Stimulated activated naive CD8-positive, alpha-beta T cell treated with anti-CD3 and anti-CD28 coated beads, Interleukin-15, Interleukin-2, amounts not matched to agents 100 ng/mL and 50 ng/mL, for 24 hours (primary cell): ENCODE measurements around the gene CETP.
"Not testable (repeated sequence)": the region's sequence is repeated elsewhere in the genome, so short reads cannot be mapped to it uniquely, and the experiment has no call there.

Source experiments
- H3K27ac Mint-ChIP-seq: one replicate; pipeline ENCODE4 v1.8.0; 2021; ENCODE audit warnings: mild to moderate bottlenecking, mixed read lengths
- H3K27me3 Mint-ChIP-seq: one replicate; pipeline ENCODE4 v1.8.0; 2021; ENCODE audit warnings: mixed read lengths
- H3K36me3 Mint-ChIP-seq: one replicate; pipeline ENCODE4 v1.8.0; 2021; ENCODE audit warnings: low read depth, mixed read lengths
- H3K4me1 Mint-ChIP-seq: one replicate; pipeline ENCODE4 v1.8.0; 2021; ENCODE audit warnings: low read depth, mixed read lengths
- H3K4me3 Mint-ChIP-seq: one replicate; pipeline ENCODE4 v1.8.0; 2021; ENCODE audit warnings: mild to moderate bottlenecking, mixed read lengths
- H3K9me3 Mint-ChIP-seq: one replicate; pipeline ENCODE4 v1.8.0; 2021; ENCODE audit warnings: mixed read lengths

Gene CETP

GRCh38 chr16:56977823-56978430 is 16.2 kb downstream of the CETP start:
- peak overlapping the region; percentile 7 for H3K27ac Mint-ChIP-seq
- H3K36me3 Mint-ChIP-seq = peaks cover 26% of the 10 kb centered on the region
- H3K4me3 Mint-ChIP-seq = no peak overlapping the region
- H3K27me3 Mint-ChIP-seq = no peaks in the 10 kb centered on the region
- H3K4me1 Mint-ChIP-seq = peaks cover 73% of the 10 kb centered on the region
- no peaks in the 10 kb centered on the region for H3K9me3 Mint-ChIP-seq

GRCh38 chr16:56980201-56980535 is 18.4 kb downstream of the CETP start:
- Mint-ChIP-seq H3K4me3 (no peak overlapping the region), H3K27ac (no peak overlapping the region), H3K9me3 (no peaks in the 10 kb centered on the region), H3K27me3 (no peaks in the 10 kb centered on the region), H3K36me3 (peaks cover 35% of the 10 kb centered on the region), H3K4me1 (peaks cover 76% of the 10 kb centered on the region)

GRCh38 chr16:56980792-56981724 is 19.3 kb downstream of the CETP start:
- Mint-ChIP-seq H3K27me3 (no peaks in the 10 kb centered on the region), H3K27ac (peak overlapping the region; percentile 59), H3K4me3 (no peak overlapping the region), H3K36me3 (peaks cover 41% of the 10 kb centered on the region), H3K4me1 (peaks cover 77% of the 10 kb centered on the region), H3K9me3 (no peaks in the 10 kb centered on the region)

- Mint-ChIP-seq H3K4me1 (peaks cover 78% of the 10 kb centered on the region), H3K9me3 (no peaks in the 10 kb centered on the region), H3K4me3 (no peak overlapping the region), H3K27me3 (no peaks in the 10 kb centered on the region), H3K36me3 (peaks cover 40% of the 10 kb centered on the region), H3K27ac (peak overlapping the region; percentile 59)
Observed at GRCh38 chr16:56981729-56982271, 20.1 kb downstream of the CETP start.

- no peaks in the 10 kb centered on the region for H3K27me3 Mint-ChIP-seq
- peak overlapping the region; percentile 43 for H3K27ac Mint-ChIP-seq
- no peak overlapping the region for H3K4me3 Mint-ChIP-seq
- no peaks in the 10 kb centered on the region for H3K9me3 Mint-ChIP-seq
- H3K4me1 Mint-ChIP-seq = peaks cover 82% of the 10 kb centered on the region
- peaks cover 47% of the 10 kb centered on the region for H3K36me3 Mint-ChIP-seq
Observed at GRCh38 chr16:56982695-56983094, 20.9 kb downstream of the CETP start.

- Mint-ChIP-seq H3K27ac (no peak overlapping the region), H3K9me3 (no peaks in the 10 kb centered on the region), H3K27me3 (no peaks in the 10 kb centered on the region), H3K36me3 (peaks cover 52% of the 10 kb centered on the region), H3K4me3 (no peak overlapping the region), H3K4me1 (peaks cover 87% of the 10 kb centered on the region)
Observed at GRCh38 chr16:56983211-56983751, 21.5 kb downstream of the CETP start.

GRCh38 chr16:56984639-56985038 is 22.9 kb downstream of the CETP start:
- Mint-ChIP-seq H3K27me3 (no peaks in the 10 kb centered on the region), H3K9me3 (no peaks in the 10 kb centered on the region), H3K4me3 (peak overlapping the region; percentile 38), H3K36me3 (peaks cover 53% of the 10 kb centered on the region), H3K27ac (peak overlapping the region; percentile 98), H3K4me1 (peaks cover 86% of the 10 kb centered on the region)

- Mint-ChIP-seq H3K4me1 (peaks cover 80% of the 10 kb centered on the region), H3K36me3 (peaks cover 54% of the 10 kb centered on the region), H3K27me3 (no peaks in the 10 kb centered on the region), H3K4me3 (peak overlapping the region; percentile 49), H3K27ac (peak overlapping the region; percentile 98), H3K9me3 (no peaks in the 10 kb centered on the region)
Observed at GRCh38 chr16:56985288-56985961, 23.7 kb downstream of the CETP start.

- no peaks in the 10 kb centered on the region for H3K9me3 Mint-ChIP-seq
- H3K4me3 Mint-ChIP-seq = peak overlapping the region; percentile 49
- H3K36me3 Mint-ChIP-seq = peaks cover 57% of the 10 kb centered on the region
- peaks cover 79% of the 10 kb centered on the region for H3K4me1 Mint-ChIP-seq
- H3K27me3 Mint-ChIP-seq = no peaks in the 10 kb centered on the region
- H3K27ac Mint-ChIP-seq = peak overlapping the region; percentile 98
Observed at GRCh38 chr16:56985962-56986360, 24.2 kb downstream of the CETP start.

- H3K27ac Mint-ChIP-seq = peak overlapping the region; percentile 98
- H3K36me3 Mint-ChIP-seq = peaks cover 56% of the 10 kb centered on the region
- no peaks in the 10 kb centered on the region for H3K9me3 Mint-ChIP-seq
- peaks cover 78% of the 10 kb centered on the region for H3K4me1 Mint-ChIP-seq
- H3K4me3 Mint-ChIP-seq = peak overlapping the region; percentile 96
- H3K27me3 Mint-ChIP-seq = no peaks in the 10 kb centered on the region
Observed at GRCh38 chr16:56986361-56986760, 24.6 kb downstream of the CETP start.

- Mint-ChIP-seq H3K36me3 (peaks cover 56% of the 10 kb centered on the region), H3K27ac (peak overlapping the region; percentile 98), H3K4me1 (peaks cover 78% of the 10 kb centered on the region), H3K4me3 (peak overlapping the region; percentile 96)
- not testable (repeated sequence) for H3K27me3 Mint-ChIP-seq, H3K9me3 Mint-ChIP-seq
Observed at GRCh38 chr16:56986908-56987307, 25.2 kb downstream of the CETP start.

GRCh38 chr16:56987692-56988091 is 25.9 kb downstream of the CETP start:
- Mint-ChIP-seq H3K27me3 (no peaks in the 10 kb centered on the region), H3K4me3 (peak overlapping the region; percentile 96), H3K9me3 (no peaks in the 10 kb centered on the region), H3K4me1 (peaks cover 77% of the 10 kb centered on the region), H3K36me3 (peaks cover 54% of the 10 kb centered on the region), H3K27ac (peak overlapping the region; percentile 98)

GRCh38 chr16:56988161-56988947 is 26.6 kb downstream of the CETP start:
- H3K27ac Mint-ChIP-seq = peak overlapping the region; percentile 98
- peak overlapping the region; percentile 96 for H3K4me3 Mint-ChIP-seq
- no peaks in the 10 kb centered on the region for H3K9me3 Mint-ChIP-seq
- H3K4me1 Mint-ChIP-seq = peaks cover 78% of the 10 kb centered on the region
- no peaks in the 10 kb centered on the region for H3K27me3 Mint-ChIP-seq
- peaks cover 57% of the 10 kb centered on the region for H3K36me3 Mint-ChIP-seq
